ENCODE results near the gene NAV1. TPM values are rescaled to one million over a fixed set of nuclear protein-coding genes. Genes with fewer than 3 reads are reported as not detected.

Gene NAV1
- total and polyA plus RNA-seq, 2 donors (not counting 3 experiments of a cell fraction or from before 2014, with no cell fraction given): 19.9 to 138 TPM

GRCh38 chr1:201568859-201569294 is 29.9 kb downstream of the NAV1 start:
- H2AFZ ChIP-seq (ENCODE audit: low read depth, low read length): no peak overlapping the region
- no peak overlapping the region for H3K9ac ChIP-seq (replicated peaks; ENCODE audit: extremely low read depth, insufficient read depth, low read length)
- no peaks in the 10 kb centered on the region for H3K9me3 ChIP-seq (replicated peaks; ENCODE audit: control insufficient read depth, insufficient read depth, low read length)
- no peaks in the 10 kb centered on the region for H3K27me3 ChIP-seq (ENCODE audit: control insufficient read depth in 2 of 2, insufficient read depth in 2 of 2, low read length in 2 of 2)
- TF ChIP-seq FOS (IDR thresholded peaks at IDR 0.05; ENCODE audit: borderline replicate concordance, insufficient read depth, low read length): no peak
- TF ChIP-seq, protein P1, sequence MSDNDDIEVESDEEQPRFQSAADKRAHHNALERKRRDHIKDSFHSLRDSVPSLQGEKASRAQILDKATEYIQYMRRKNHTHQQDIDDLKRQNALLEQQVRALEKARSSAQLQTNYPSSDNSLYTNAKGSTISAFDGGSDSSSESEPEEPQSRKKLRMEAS (IDR thresholded peaks at IDR 0.05; ENCODE audit: insufficient read depth, insufficient read length): no peak
- no peak for TF ChIP-seq POLR2A (IDR thresholded peaks at IDR 0.05; ENCODE audit: low read depth, low read length)
- TF ChIP-seq EZH2 (IDR thresholded peaks at IDR 0.05; ENCODE audit: borderline replicate concordance, low read depth, low read length, severe bottlenecking): no peak
- TF ChIP-seq MYC (IDR thresholded peaks at IDR 0.05; ENCODE audit: low read depth, low read length): no peak
- TF ChIP-seq GATA2 (IDR thresholded peaks at IDR 0.05; ENCODE audit: insufficient read depth, insufficient read length, low read depth, low read length): no peak
- no peak for TF ChIP-seq POLR2AphosphoS5 (IDR thresholded peaks at IDR 0.05; ENCODE audit: insufficient read depth, low read depth, low read length)
- TF ChIP-seq, protein P2, sequence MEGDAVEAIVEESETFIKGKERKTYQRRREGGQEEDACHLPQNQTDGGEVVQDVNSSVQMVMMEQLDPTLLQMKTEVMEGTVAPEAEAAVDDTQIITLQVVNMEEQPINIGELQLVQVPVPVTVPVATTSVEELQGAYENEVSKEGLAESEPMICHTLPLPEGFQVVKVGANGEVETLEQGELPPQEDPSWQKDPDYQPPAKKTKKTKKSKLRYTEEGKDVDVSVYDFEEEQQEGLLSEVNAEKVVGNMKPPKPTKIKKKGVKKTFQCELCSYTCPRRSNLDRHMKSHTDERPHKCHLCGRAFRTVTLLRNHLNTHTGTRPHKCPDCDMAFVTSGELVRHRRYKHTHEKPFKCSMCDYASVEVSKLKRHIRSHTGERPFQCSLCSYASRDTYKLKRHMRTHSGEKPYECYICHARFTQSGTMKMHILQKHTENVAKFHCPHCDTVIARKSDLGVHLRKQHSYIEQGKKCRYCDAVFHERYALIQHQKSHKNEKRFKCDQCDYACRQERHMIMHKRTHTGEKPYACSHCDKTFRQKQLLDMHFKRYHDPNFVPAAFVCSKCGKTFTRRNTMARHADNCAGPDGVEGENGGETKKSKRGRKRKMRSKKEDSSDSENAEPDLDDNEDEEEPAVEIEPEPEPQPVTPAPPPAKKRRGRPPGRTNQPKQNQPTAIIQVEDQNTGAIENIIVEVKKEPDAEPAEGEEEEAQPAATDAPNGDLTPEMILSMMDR (IDR thresholded peaks at IDR 0.05; ENCODE audit: extremely low read depth in 1 of 2, insufficient read depth in 1 of 2, low read depth in 1 of 2, low read length in 2 of 2): no peak
- no peak for TF ChIP-seq JUN (IDR thresholded peaks at IDR 0.05; ENCODE audit: borderline replicate concordance, insufficient read depth, insufficient read length, low read depth)
- DNase-seq (ENCODE audit: low read depth, low spot score) (no peak), FAIRE-seq (no peak)
- dilution Hi-C loops (cut with MboI; ENCODE audit: extremely low pct_ligation_motif_present, low sequenced_read_pairs) (loop anchor here (25.0 kb wide), 1 partner anchor 143 kb away; no protein-coding TSS in a partner anchor), intact Hi-C loops (cut with micrococcal nuclease) (no loop called here)
- ChIA-PET CTCF (interaction anchor here (1.0 to 1.4 kb wide), 4 partner anchors 10 to 224 kb away, joined by 3 to 7 read pairs (median 4); no protein-coding TSS in a partner anchor), POLR2A (no interaction called here)
- BruUV-seq (replicated peaks): no TSS peak
- no peak overlapping the region for H3K4me2 ChIP-seq (ENCODE audit: insufficient read depth, low read length)
- peaks cover 22% of the 10 kb centered on the region for H3K4me1 ChIP-seq (ENCODE audit: control insufficient read depth, extremely low read depth, insufficient read depth, low read length)
- H3K4me3 ChIP-seq (replicated peaks in 1 of 3; ENCODE audit: insufficient read depth in 1 of 3, low read depth in 1 of 3, low read length in 3 of 3): no peak overlapping the region
- H4K20me1 ChIP-seq (replicated peaks; ENCODE audit: control insufficient read depth, extremely low read depth, insufficient read depth, low read length): peaks cover 3% of the 10 kb centered on the region
- no peaks in the 10 kb centered on the region for H3K36me3 ChIP-seq (ENCODE audit: control insufficient read depth in 2 of 2, extremely low read depth in 1 of 2, insufficient read depth in 2 of 2, low read length in 2 of 2)
- H3K9me1 ChIP-seq (replicated peaks; ENCODE audit: control insufficient read depth, extremely low read depth, insufficient read depth, low read length): no peaks in the 10 kb centered on the region
- H3K27ac ChIP-seq (ENCODE audit: insufficient read depth, low read depth, low read length): no peak overlapping the region
- peaks cover 85% of the 10 kb centered on the region for H3K79me2 ChIP-seq (ENCODE audit: control insufficient read depth, insufficient read depth, low read length)
